Measurements from ENCODE around the gene MCRIP2.
A peak's percentile ranks its signal among the peaks of the same experiment; 100 is the strongest.

MCRIP2 gene

DNA sequence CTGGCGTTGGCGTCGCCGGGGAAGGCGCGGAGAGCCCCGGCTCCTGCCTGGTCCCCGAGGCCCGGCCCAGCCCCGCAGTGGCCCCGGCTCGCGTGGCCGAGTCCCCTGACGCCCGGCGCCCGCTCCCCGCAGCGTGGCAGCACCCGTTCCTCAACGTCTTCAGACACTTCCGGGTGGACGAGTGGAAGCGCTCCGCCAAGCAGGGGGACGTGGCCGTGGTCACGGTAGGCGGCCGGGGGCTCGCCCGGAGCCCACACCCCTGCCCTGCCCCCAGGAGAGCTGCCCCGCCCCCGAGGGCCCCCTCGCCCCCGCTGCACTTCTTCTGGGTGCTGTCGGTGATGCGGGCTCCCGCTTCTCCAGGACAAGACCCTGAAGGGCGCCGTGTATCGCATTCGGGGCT lies 8.0 kb downstream of the MCRIP2 start:
- no peak for DNase-seq

DNA sequence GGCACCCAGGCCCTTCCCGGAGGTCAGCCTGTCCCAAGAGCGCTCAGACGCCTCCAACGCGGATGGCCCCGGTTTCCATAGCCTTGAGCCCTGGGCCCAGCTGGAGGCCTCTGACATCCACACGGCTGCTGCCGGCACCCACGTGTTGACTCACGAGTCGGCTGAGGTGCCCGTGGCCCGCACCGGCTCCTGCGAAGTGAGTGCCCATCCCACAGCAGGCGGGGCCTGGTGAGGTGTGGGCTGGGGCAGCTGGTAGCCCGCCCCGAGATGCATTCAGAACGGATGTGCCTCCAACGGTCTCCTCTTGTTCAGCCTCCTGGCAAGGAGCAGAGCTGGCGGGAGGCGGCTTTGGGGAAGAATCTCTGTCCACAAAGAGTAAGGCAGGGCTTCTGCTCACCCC lies 10.2 kb downstream of the MCRIP2 start:
- DNase-seq, result no peak

DNA sequence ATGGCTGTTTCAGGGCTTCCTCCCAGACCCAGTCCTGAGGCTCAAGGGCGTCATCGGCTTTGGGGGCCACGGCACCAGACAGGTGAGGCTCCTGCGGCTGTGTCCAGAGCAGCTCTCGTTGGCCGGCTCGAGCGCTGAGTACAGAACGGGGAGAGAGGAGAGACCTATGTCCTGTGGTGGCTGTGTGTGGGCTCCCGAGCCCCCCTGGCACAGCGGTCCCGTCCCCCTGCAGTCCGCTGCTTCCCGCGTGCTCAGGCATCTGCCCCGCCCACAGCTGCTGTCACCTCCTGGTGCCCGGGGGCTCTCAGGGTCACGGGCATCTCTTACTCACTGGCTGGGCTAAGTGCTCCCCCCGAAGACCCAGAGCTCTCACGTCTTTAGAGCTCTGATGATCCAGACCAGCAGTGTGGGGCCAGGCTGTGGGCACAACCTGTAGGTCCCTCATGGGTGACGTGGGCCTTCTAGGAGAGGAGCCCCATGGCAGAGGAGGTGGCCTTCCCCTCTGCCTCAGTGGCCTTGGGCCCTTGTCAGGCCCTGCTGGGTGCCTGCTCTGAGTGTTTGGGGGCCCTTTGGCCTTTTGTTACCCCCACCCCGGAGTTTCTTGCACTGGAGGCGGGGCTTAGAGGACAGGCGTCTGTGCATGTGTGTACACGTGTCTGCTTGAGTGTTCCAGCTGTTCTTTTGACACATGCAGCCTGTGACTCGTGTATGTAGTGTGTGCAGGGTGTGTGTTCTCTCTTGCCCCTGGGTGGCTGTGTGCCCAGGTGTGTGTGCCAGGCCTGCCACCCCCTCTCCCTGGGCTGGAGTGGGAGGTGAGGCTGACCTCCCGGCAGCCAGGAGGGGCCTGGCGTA lies 11.1 kb downstream of the MCRIP2 start:
- DNase-seq, result no peak

DNA sequence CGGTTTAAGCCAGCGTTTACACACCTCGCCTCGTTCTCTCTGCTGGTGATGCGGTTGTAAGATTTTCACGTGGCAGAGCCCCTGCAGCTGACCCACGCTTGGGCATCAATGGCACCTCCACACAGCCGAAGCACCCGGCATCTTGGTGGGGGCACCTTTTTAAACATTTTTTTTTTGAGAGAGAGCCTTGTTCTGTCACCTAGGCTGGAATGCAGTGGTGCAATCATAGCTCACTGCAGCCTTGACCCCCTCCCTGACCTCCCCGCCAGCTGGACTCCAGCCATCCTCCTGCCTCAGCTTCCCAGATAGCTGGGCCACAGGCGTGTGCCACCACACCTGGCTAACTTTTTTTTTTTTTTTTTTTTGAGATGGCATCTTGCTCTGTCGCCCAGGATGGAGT lies 12.4 kb downstream of the MCRIP2 start:
- DNase-seq, result no peak

DNA sequence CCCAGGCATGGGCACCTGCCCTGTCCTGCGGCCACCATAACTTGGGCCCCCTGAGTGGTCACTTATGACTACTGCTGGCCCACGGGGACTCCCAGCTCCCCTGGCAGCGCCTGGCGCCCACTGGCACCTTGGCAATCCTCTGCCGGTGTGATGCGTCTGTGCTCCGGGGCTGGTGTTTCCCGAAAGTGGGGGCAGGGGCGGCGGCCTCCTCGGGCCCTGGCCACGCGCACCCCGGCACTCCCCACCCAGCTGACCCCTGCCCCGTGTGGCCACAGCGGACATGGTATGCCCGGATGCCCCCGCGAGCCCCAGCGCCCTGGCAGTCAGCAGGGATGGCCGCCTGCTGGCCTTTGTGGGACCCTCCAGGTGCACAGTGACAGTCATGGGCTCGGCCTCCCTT lies 15.9 kb downstream of the MCRIP2 start:
- no peak for DNase-seq

DNA sequence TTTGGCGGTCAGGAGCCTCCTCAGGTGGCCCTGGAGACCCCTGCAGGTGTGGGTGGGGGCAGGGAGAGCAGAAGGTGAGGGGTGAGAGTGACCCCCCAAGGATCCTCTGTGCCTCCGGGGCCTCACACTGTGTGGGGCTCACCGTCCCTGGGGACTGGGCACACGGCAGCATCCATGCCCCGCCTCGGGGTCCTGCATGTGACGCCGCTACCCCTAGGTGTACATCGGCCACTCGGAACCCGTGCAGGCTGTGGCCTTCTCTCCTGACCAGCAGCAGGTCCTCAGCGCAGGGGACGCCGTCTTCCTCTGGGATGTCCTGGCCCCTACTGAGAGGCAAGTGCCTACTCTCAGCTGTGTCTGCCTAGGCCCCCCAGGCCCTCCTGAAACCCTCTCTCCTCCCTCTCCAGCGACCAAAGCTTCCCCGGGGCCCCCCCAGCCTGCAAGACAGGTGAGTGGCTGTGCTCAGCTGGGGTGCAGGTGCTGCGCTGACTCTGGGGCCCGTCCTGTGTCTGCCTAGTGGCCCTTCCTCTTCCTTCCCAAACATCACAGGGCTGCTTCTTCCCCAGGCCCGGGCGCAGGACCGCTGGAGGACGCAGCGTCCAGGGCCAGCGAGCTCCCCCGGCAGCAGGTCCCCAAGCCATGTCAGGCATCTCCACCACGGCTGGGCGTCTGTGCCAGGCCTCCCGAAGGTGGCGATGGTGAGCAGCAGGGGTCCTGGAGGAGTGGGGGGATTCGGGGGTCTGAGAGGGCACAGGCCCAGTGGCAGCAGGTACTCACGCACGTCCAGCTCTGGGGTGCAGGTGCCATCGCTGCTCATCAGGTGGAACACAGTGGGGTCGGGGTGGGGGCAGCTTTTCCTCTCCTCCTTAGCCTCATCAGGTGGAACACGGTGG lies 17.3 kb downstream of the MCRIP2 start:
- DNase-seq, result no peak

DNA sequence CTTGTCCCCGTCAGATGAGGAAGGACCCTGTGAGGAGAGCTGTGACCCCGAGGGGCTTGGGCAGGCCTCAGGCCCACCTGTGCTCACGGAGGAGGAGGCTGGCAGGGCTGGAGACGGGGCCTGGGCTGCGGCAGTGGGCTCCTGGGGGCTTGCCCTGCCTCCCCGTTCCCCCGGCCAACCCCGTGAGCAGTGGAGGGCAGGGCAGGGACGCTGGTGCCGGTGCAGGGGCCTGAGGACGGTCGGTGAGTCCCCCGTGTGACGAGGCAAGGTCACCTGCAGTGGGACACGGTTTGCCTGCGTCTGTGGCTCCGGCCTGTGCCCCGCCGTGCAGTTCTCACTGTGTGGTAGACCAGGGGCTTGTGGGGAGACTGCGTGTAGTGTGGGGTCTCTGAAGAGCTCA lies 18.0 kb downstream of the MCRIP2 start:
- no peak for DNase-seq

DNA sequence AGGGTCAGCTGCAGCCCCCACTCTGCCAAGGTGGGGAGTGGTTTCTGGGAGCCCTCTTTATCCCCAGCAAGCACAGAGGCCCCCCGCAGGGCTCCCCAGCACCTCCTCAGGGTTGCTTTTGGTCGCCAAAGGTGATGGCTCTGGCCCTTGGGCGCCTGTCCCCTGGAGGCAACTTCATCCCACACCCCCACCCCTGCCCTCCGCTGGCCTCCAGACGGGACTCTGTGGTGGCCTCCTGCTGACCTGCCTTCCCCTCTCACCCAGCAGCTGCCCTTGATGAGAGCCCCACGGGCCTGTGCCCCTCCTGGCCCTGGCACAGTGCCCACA lies 18.5 kb downstream of the MCRIP2 start:
- no peak for DNase-seq

DNA sequence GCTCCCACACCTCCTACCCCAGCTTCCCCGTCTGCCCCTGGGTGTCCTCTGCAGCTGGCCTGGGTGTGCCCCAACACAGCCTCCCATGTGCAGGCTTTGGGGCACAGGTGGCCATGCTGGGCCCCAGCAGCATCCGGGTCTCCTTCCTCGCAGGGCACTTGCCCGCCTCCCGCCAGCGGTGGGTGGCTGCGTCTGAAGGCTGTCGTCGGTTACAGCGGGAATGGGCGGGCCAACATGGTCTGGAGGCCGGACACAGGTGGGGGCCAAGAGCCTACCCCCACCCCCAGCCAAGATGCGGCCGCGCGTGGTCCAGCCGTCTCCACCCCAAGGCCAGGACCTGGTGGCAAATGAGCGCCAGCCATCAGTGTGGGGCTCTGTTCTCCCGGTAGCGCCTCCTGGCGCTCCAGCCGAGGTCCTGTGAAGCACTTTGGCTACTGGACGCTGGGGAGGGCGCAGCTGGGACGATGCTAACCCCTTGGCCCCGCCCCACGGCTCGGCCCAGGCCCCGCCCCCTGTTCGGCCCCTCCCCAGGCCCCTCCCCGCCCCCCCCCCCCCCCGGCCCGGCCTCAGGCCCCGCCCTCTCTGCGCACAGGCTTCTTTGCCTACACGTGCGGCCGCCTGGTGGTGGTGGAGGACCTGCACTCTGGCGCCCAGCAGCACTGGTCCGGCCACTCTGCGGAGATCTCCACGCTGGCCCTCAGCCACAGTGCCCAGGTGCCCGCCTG lies 19.0 kb downstream of the MCRIP2 start:
- peak; percentile 85 for DNase-seq

DNA sequence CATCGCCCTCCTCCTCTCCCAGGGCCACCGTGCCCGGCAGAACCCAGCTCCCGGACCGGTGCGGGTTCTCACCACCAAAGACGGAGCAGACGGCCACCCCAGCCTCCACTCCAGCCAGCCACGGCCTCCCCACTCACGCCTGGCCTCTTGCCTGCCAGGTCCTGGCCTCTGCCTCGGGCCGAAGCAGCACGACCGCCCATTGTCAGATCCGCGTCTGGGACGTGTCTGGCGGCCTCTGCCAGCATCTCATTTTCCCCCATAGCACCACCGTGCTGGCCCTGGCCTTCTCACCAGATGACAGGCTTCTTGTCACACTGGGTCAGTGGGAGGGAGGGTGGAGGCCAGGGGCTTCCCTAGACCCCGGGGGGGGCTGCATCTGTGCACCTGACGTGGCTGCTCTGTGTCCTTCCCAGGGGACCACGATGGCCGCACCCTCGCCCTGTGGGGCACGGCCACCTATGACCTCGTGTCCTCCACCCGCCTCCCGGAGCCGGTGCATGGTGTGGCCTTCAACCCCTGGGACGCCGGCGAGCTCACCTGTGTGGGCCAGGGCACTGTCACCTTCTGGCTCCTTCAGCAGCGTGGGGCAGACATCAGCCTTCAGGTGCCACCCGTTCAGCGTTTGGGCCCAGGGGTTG lies 19.7 kb downstream of the MCRIP2 start:
- no peak for DNase-seq

DNA sequence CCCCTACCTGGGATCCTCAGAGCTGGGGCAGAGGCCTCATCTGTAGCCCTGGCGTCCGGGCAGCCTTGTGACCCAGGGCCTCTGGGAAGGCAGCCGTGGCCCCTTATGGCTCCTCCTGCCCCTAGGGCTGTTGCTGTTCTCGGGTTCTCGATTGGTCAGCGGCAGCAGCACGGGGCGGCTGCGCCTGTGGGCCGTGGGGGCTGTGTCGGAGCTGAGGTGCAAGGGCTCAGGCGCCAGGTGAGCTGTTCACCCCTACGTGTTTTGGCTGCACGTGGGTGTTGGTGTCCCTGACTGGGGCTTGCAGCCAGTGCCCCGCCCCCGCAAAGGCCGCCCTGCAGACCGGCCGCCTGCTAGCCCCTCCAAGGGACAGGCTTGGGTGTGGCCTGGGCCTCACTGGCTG lies 20.5 kb downstream of the MCRIP2 start:
- no peak for DNase-seq

DNA sequence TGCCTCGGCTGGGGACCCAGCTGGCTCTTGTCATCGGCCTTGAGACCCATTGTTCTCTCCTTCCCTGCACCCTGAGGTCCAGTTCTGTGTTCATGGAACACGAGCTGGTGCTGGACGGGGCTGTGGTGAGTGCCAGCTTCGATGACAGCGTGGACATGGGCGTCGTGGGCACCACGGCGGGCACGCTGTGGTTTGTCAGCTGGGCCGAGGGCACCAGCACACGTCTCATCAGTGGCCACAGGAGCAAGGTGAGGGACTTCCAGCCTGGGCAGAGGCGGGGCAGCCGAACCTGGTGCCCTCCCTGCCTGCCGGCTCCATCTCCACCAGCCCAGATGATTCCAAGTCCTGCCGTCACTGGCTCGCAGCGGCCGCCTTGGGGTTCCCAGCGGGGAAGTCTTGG lies 21.0 kb downstream of the MCRIP2 start:
- DNase-seq, result no peak

DNA sequence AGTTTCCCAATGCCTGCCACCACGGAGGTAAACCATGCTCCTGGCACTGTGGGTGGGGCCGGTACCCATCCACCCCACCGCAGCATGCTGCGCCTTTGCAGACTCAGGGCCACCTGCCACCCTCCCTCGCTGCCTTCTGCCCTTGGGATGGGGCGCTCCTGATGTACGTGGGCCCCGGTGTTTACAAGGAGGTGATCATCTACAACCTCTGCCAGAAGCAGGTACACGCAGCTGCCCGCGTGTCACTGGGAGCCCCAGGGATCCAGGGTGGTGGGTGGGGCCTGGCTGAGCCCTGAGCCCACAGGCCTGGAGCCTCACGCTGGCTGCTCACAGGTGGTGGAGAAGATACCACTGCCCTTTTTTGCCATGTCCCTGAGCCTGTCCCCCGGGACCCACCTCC lies 24.9 kb downstream of the MCRIP2 start:
- DNase-seq, result no peak

DNA sequence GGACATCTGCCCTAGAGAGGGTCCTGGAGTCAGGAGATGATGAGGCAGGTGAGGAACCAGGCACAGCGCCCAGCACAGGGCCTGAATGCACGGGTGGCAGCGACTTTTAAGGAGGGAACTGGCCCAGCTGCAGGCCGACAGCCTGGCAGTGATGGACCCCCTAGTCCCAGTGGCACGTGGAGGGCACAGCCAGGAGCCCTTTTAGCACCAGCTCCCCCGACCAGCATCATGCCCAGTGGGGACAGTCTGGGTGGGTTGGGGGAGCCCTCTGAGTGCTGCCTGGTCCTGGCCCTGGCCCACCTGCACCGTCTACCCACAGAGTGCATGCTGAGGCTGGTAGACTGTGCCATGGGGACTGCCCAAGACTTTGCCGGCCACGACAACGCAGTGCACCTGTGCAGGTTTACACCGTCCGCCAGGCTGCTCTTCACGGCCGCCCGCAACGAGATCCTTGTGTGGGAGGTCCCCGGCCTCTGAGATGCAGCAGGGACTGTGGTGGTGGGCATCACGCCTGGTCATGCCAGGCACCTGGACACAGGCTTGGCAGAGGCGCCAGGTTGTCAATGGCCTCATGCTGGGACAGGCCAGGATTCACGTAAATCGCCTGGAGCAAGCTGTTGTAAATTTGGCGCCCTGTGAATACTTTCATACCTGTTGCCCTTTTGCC lies 25.6 kb downstream of the MCRIP2 start:
- DNase-seq, result no peak

DNA sequence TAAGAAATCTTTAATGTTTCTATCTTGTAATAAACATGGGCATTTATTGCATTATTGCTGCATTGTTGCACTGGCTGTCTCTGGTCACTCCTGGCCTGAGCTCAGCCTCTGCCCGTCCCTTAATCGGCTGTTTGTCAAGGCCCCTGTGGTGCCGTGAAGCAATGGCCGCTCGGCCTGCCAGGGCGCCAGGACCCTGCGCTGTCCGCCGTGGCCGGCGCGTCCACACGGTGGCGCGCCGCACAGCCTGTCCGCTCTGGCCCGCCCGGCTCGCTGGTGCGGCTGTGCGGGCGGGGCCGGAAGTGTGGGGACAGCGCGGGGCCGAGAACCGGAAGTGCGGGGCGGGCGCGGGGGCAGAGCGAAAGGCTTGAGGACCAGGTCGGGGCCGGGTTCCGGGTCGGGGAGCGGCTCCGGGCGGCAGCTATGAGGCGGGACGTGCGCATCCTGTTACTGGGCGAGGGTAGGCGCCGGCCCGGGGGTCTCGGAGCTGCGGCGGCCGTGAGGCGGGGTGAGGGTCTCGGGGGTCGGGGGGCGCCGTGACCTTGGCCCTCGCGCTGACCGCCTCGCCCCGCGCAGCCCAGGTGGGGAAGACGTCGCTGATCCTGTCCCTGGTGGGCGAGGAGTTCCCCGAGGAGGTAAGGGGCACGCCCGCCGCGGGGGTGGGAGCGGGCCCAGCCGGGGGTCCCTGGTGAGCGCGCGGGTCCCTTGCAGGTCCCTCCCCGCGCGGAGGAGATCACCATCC lies 26.3 kb downstream of the MCRIP2 start, which contains the start of gene RHOT2:
RHOT2 (plus strand) TSS at position 353 of the 739 bp plus-strand sequence; CDS start at position 421, 68 bp downstream.
- DNase-seq, result no peak

DNA sequence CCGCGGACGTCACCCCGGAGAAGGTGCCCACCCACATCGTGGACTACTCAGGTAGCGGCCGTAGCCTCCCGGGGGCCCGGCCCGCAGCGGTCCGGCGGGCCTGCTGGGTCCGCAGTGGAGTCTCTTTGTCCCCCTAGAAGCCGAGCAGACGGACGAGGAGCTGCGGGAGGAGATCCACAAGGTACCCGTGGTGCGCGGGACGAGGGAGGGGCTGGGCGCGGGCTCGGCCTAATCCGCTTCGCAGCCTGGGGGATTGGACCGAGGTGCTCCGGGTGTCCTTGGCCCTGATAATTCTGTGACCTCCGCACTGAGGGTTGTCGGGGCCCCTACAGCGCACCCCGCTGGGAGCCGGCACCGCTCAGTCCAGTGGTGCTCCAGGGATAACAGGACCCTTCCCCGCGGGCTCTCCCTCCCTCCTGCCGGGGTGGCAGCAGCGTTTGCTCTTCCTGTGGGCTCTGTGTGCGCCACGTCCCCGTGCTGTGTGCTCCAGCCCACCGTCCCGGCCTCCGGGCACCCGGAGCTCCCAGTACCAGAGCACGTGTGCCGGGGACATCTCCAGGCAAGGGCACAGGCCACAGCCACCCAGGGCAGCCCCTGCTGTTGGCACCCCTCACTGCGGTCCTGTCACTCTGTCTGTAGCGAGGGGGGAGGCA lies 27.0 kb downstream of the MCRIP2 start:
- DNase-seq, result no peak

DNA sequence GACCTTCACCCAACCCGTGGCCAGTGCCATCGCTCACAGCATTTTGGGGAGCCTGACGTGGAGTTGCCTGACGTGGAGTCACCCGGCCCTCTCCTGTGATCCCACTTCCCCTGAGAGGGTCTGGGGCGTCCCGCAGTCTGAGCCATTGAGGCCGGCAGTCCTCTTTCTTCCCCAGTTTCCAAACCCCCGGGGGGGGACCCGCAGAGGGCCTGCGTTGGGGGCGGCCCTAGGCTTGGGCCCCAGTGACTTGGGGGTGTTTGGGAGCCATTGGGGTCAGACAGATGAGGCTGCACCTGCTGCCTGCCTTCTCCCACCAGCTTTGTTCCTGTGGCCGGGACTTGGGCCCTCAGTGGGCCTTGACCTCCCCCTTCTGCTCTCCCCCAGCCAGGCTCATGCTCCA lies 28.0 kb downstream of the MCRIP2 start:
- no peak for DNase-seq

DNA sequence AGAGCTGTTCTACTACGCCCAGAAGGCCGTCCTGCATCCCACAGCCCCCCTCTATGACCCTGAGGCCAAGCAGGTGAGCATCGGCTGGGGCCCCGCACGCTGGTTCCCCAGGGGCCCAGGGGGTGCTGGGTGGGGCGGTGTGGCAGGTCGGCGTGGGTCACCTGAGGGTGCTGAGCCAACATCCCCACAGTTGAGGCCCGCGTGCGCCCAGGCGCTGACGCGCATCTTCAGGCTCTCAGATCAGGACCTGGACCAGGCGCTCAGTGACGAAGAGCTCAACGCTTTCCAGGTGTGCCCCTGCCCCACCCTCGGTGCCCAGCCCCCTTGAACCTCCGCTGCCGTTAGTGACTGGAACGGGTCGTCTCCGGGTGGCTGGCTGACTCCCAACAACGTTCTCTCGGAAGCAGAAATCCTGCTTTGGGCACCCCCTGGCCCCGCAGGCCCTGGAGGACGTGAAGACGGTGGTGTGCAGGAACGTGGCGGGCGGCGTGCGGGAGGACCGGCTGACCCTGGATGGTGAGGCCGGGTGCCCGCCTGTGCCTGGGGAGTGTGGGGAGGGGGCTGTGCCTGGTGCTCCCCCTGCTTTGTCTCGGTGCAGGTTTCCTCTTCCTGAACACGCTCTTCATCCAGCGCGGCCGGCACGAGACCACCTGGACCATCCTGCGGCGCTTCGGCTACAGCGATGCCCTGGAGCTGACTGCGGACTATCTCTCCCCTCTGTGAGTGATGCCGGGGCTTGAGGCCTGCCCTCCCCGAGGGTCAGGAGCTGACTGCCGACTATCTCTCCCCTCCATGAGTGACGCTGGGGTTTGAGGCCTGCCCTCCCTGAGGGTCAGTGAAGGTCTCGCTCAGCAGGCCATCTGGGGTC lies 29.1 kb downstream of the MCRIP2 start:
- no peak for DNase-seq

DNA sequence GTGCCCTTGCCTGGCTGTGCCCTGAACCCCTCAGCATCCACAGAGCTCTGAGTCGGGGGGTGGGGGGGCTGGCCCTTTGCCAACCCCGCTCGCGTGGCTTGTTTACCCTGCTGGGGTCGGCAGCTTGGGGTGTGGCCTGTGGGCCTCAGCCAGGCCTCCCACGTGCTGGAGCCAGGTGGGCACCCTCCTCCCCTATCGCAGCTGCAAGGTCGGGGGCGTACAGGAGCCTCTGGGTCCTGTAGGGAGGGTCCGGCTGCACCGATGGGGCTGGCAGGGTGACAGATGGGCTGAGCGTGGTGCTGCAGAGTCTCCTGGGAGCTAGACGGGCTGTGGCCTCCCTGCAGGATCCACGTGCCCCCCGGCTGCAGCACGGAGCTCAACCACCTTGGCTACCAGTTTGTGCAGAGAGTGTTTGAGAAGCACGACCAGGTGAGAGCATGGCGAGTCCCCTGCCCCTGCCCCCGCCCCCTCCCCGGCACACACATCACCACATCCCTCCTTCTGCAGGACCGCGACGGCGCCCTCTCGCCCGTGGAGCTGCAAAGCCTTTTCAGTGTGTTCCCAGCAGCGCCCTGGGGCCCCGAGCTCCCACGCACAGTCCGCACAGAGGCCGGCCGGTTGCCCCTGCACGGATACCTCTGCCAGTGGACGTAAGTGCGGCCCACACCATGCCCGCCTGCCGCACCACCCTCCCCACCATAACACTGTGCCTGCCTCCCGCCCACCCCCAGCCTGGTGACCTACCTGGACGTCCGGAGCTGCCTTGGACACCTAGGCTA lies 29.9 kb downstream of the MCRIP2 start:
- DNase-seq, result no peak
